ENCODE measurements around the gene ATOH8.

The ATOH8 gene

GRCh38 chr2:85790499-85791188, 36.9 kb downstream of the ATOH8 start:
- no peak for DNase-seq

- no peak for DNase-seq
Measured at GRCh38 chr2:85791704-85792565, 38.1 kb downstream of the ATOH8 start.

- peak; percentile 83 for DNase-seq
Measured at GRCh38 chr2:85792783-85793441, 39.1 kb downstream of the ATOH8 start.

GRCh38 chr2:85793584-85793983, 39.8 kb downstream of the ATOH8 start:
- DNase-seq, result no peak

- DNase-seq, result no peak
Measured at GRCh38 chr2:85794038-85794441, 40.2 kb downstream of the ATOH8 start.

GRCh38 chr2:85794491-85795121, 40.8 kb downstream of the ATOH8 start:
- no peak for DNase-seq

GRCh38 chr2:85795331-85796045, 41.7 kb downstream of the ATOH8 start:
- no peak for DNase-seq

GRCh38 chr2:85796046-85796340, 42.2 kb downstream of the ATOH8 start:
- no peak for DNase-seq

- DNase-seq, result no peak
Measured at GRCh38 chr2:85796341-85797262, 42.8 kb downstream of the ATOH8 start.

- DNase-seq, result no peak
Measured at GRCh38 chr2:85797263-85797660, 43.5 kb downstream of the ATOH8 start.

- DNase-seq, result peak; percentile 40
Measured at GRCh38 chr2:85797921-85798320, 44.1 kb downstream of the ATOH8 start.

- peak; percentile 80 for DNase-seq
Measured at GRCh38 chr2:85799215-85799956, 45.6 kb downstream of the ATOH8 start.

GRCh38 chr2:85800586-85800985, 46.8 kb downstream of the ATOH8 start:
- no peak for DNase-seq

GRCh38 chr2:85801871-85802270, 48.1 kb downstream of the ATOH8 start:
- no peak for DNase-seq

GRCh38 chr2:85802354-85803103, 48.7 kb downstream of the ATOH8 start:
- no peak for DNase-seq

- no peak for DNase-seq
Measured at GRCh38 chr2:85803704-85804425, 50.1 kb downstream of the ATOH8 start.

- DNase-seq, result no peak
Measured at GRCh38 chr2:85804583-85804982, 50.8 kb downstream of the ATOH8 start.

- no peak for DNase-seq
Measured at GRCh38 chr2:85806358-85807118, 52.7 kb downstream of the ATOH8 start.

GRCh38 chr2:85807756-85808155, 54.0 kb downstream of the ATOH8 start:
- no peak for DNase-seq

All from NCI-H226 (cell line).